HG03439 (cell line): Measurements from ENCODE around the gene RIPK4.
"Not testable (repeated sequence)": the region's sequence is repeated elsewhere in the genome, so short reads cannot be mapped to it uniquely, and the experiment has no call there.

Experiments used
- ATAC-seq: cut with Tn5 transposase; IDR thresholded peaks from one replicate; pipeline ENCODE4 v1.9.1; 2021; ENCODE audit warnings: mild to moderate bottlenecking, moderate library complexity; ENCODE audit not compliant: unreplicated experiment

RIPK4 gene

GRCh38 chr21:41740604-41741252 lies 26.1 kb downstream of the RIPK4 start:
- ATAC-seq = no peak

- no peak for ATAC-seq
Measured at GRCh38 chr21:41739936-41740335, 26.9 kb downstream of the RIPK4 start.

GRCh38 chr21:41739011-41739410 lies 27.8 kb downstream of the RIPK4 start:
- ATAC-seq = no peak

- no peak for ATAC-seq
Measured at GRCh38 chr21:41737651-41738324, 29.1 kb downstream of the RIPK4 start.

GRCh38 chr21:41736423-41736822 lies 30.4 kb downstream of the RIPK4 start:
- ATAC-seq = no peak

- no peak for ATAC-seq
Measured at GRCh38 chr21:41733951-41734689, 32.7 kb downstream of the RIPK4 start.

GRCh38 chr21:41731081-41731480 lies 35.8 kb downstream of the RIPK4 start:
- ATAC-seq = no peak

GRCh38 chr21:41730367-41730765 lies 36.5 kb downstream of the RIPK4 start:
- ATAC-seq = no peak

GRCh38 chr21:41729701-41730366 lies 37.0 kb downstream of the RIPK4 start:
- no peak for ATAC-seq

GRCh38 chr21:41727784-41728763 lies 38.8 kb downstream of the RIPK4 start:
- ATAC-seq = no peak

GRCh38 chr21:41726970-41727783 lies 39.7 kb downstream of the RIPK4 start:
- ATAC-seq = no peak

- ATAC-seq = no peak
Measured at GRCh38 chr21:41726630-41726969, 40.3 kb downstream of the RIPK4 start.

- no peak for ATAC-seq
Measured at GRCh38 chr21:41726058-41726558, 40.7 kb downstream of the RIPK4 start.

GRCh38 chr21:41725421-41726031 lies 41.3 kb downstream of the RIPK4 start:
- ATAC-seq = no peak

- ATAC-seq = not testable (repeated sequence)
Measured at GRCh38 chr21:41723835-41724234, 43.0 kb downstream of the RIPK4 start.

GRCh38 chr21:41722052-41723018 lies 44.5 kb downstream of the RIPK4 start:
- no peak for ATAC-seq

GRCh38 chr21:41720250-41720649 lies 46.6 kb downstream of the RIPK4 start:
- no peak for ATAC-seq

GRCh38 chr21:41719691-41720090 lies 47.2 kb downstream of the RIPK4 start:
- ATAC-seq = no peak
